Fibroblast of the aortic adventitia (primary cell): ENCODE data around the gene BNC2. TPM values are rescaled to one million over a fixed set of nuclear protein-coding genes. Genes with fewer than 3 reads are reported as not detected.

ENCODE experiments used
- DNase-seq: peaks from one replicate; pipeline ENCODE4 v3.0.0-alpha.2; 2010; ENCODE audit warnings: low read depth
- H3K4me3 ChIP-seq: 2 replicates; pipeline ENCODE4 v1.5.1; 2011; ENCODE audit warnings: low read depth, mild to moderate bottlenecking, control low read depth, low read length, moderate library complexity
- total RNA-seq: library from RNA; depleted of rRNA; stranded (reverse); fragments of >200 nt; gene quantifications from 2 replicates; pipeline ENCODE4 v1.2.3, GENCODE V29; 2012; ENCODE audit warnings: low replicate concordance
- TF ChIP-seq, protein P1 (sequence below): IDR thresholded peaks from 2 replicates; pipeline ENCODE4 v1.5.1; 2011; ENCODE audit warnings: mild to moderate bottlenecking, low read length, control low read depth, inconsistent platforms; ENCODE audit not compliant: insufficient read depth

The BNC2 gene
- total RNA-seq, 1 donor = 53.3 TPM

DNA sequence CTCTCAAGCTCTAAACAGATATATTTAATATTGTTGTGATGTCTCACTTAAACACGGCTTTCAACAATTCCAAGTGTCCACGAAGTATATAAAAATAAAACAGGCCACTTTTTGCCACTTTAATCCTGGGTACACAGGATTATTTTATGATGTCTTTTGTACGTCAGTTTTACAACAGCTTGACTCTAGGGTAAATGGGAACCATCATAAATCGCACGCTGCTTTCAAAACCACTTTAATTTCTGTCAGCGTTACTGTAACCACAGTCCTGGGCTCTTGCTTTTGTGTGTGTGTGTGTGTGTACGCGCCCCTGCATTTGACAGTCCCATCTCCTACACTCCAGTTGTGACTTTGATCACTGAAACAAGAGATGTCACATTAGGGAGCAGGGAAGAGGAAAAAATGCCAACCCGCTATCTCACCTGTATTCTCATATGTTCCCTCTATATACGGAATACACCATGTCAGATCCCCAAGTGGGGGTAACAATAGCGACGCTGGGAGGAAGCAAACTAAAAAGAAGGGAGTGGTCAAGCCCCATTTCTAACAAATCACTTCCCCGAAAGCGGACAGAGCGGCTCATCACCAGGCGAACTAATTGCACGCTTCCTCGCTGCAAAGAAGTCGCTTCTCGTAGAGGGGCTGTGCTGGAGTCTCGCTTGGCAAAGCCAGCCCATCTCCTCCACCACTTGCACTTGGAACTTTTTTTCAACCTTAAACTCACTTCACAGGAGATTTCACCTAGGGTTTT, 1.2 kb downstream of the BNC2 start:
- H3K4me3 ChIP-seq = peak overlapping the region; percentile 85
- TF ChIP-seq, protein P1, sequence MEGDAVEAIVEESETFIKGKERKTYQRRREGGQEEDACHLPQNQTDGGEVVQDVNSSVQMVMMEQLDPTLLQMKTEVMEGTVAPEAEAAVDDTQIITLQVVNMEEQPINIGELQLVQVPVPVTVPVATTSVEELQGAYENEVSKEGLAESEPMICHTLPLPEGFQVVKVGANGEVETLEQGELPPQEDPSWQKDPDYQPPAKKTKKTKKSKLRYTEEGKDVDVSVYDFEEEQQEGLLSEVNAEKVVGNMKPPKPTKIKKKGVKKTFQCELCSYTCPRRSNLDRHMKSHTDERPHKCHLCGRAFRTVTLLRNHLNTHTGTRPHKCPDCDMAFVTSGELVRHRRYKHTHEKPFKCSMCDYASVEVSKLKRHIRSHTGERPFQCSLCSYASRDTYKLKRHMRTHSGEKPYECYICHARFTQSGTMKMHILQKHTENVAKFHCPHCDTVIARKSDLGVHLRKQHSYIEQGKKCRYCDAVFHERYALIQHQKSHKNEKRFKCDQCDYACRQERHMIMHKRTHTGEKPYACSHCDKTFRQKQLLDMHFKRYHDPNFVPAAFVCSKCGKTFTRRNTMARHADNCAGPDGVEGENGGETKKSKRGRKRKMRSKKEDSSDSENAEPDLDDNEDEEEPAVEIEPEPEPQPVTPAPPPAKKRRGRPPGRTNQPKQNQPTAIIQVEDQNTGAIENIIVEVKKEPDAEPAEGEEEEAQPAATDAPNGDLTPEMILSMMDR = no peak
- DNase-seq = peak; percentile 65

DNA sequence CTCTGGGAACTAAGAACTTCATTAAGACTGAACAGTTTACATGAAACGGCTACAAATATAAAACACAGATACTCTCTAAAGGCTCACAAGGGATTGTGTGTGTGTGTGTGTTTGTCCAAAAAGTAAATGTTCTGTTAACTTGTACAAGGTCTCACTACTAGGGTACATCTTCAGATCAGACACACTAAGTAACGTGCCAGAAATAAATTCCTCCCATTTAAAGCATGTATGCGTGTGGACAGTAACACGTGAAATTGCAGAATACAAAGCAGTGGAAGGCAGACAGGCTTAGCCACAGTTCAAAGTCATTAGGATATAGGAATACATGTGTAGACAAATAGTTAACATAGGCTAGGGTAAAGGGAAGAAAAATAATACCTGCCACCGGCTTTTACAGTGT, 1.8 kb downstream of the BNC2 start:
- TF ChIP-seq, protein P1 = no peak
- peak overlapping the region; percentile 85 for H3K4me3 ChIP-seq
- DNase-seq = peak; percentile 63

DNA sequence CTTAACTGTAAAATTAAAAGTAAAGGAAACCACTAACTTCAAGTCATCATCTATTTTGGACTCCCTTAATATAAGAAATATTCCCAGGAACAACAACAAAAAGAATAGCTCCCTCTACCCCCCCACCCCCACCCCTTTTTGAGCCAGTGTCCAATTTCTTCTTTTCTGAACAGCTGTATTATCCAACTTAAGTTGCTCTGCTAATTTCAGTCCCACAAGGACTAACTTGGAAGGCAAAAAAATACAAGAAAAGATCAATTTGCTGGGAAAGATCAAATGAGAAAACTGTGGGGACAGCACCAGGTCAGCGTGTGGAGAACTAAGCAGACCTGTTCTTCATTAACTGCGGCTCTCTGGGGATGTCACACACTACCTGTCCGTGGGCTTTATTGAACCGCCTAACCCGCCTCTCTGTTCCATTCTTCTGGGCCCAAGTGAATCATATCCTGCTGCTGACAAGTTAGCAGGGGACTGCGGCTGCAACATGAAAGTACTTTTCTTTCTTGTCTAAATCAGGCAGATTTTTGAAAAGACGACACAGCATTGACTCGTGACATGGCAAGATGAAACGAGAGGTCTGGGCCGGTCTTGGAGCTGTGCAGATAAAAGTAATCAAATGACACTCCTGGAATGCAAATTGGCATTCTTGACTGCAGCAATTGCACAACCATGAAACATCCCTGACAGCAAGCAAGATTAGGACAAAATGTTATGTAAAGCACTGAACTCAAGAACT, 2.7 kb downstream of the BNC2 start:
- TF ChIP-seq, protein P1 = no peak
- peak overlapping the region; percentile 85 for H3K4me3 ChIP-seq
- peak; percentile 95 for DNase-seq

DNA sequence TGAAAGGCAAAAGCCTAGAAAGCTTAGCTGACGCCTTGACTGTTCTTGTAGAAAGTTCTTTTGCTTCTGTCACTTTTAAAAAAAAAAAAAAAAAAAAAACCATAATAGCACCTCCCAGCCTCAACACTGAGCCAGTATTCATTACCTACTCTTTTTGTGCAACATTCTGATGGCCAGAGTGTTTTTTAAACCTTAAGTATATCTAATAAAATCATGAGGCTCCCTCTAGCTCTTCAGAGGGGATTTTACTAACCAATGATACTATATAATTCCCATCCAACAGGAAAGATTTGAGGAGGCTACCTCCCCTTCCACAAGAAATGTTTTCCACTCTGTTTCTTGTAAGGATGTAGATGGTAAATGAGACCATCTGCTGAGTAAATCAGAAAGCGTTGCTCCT, 3.9 kb downstream of the BNC2 start:
- H3K4me3 ChIP-seq = peak overlapping the region; percentile 85
- peak; percentile 84 for DNase-seq
- TF ChIP-seq, protein P1 = no peak

DNA sequence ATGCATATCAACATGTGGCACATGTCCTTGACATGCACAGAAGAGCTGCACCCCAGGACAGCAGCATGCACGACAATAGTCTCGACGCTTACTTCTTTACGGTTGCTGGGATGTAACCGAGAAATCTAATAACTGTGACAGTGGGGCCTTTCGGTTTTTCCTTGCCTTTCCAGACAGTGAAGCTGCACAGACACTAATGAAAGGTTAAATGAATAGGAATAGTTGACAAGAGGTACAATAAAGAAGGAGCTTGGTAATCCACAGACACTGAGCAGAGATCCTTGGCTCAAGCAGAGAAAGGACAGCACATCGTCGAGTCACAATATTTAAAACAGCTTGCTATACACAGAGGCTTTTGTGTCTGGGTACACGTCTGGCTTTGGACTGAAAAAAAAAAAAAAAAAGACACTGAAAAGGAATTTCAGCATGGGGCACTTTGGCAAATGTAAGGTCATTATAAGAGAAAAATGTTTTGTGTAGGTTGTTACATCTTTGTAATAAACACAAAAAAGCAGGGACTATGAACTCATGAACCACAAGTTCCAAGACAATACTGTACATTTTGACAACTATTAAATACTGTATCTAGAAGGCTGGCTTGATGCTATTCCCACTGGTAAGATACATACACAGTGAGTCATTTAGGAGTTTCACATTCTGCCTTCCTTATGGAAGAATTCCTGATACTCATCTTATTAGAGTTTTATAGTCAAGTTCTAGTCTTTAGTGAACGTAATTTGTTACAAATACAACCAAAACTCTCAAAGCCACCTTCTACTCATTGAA, 5.6 kb downstream of the BNC2 start:
- TF ChIP-seq, protein P1 = no peak
- DNase-seq = peak; percentile 76
- peak overlapping the region; percentile 50 for H3K4me3 ChIP-seq

DNA sequence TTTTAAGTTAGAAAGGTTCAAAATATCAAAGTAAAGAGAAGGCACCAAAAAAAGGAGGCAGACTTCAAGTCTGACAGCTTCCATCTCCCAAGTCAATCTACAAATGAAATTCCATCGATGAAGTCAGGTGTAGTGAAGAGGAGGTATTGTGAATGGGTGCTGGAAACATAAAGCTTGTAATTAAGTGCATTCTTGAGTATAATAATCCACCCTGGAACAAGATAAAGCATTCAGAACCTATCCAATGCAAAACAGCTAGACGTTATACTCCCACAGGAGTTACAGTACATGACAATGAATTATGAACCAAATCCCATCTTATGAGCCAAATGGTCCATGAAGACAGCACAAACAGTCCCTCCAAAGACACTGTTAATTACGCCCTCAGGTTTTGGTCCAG, 22.3 kb downstream of the BNC2 start:
- no peak for DNase-seq
- TF ChIP-seq, protein P1 = no peak
- no peak overlapping the region for H3K4me3 ChIP-seq
